T-helper 1 cell treated with Interleukin-12 subunit alpha and Interleukin-12 subunit beta and Interleukin-4 antibody, amounts not matched to agents 30 μg/mL and 1 μg/mL, for 36 hours (primary cell): ENCODE measurements around the gene SPINK4.
A peak's percentile ranks its signal among the peaks of the same experiment; 100 is the strongest.

Experiments
- H3K27ac Mint-ChIP-seq: one replicate; pipeline ENCODE4 v1.8.0; 2021; ENCODE audit warnings: mild to moderate bottlenecking, mixed read lengths
- H3K27me3 Mint-ChIP-seq: one replicate; pipeline ENCODE4 v1.8.0; 2021; ENCODE audit warnings: low read depth, mixed read lengths
- H3K36me3 Mint-ChIP-seq: one replicate; pipeline ENCODE4 v1.8.0; 2021; ENCODE audit warnings: low read depth, mixed read lengths
- H3K4me1 Mint-ChIP-seq: one replicate; pipeline ENCODE4 v1.8.0; 2021; ENCODE audit warnings: low read depth, mixed read lengths
- H3K4me3 Mint-ChIP-seq: one replicate; pipeline ENCODE4 v1.8.0; 2021; ENCODE audit warnings: mild to moderate bottlenecking, moderate library complexity, mixed read lengths
- H3K9me3 Mint-ChIP-seq: one replicate; pipeline ENCODE4 v1.8.0; 2021; ENCODE audit warnings: mixed read lengths

Gene SPINK4

GRCh38 chr9:33222031-33222430 is 17.9 kb upstream of the SPINK4 start:
- Mint-ChIP-seq H3K4me3 (no peak overlapping the region), H3K36me3 (no peaks in the 10 kb centered on the region), H3K4me1 (peaks cover 25% of the 10 kb centered on the region), H3K9me3 (no peaks in the 10 kb centered on the region), H3K27me3 (peaks cover 10% of the 10 kb centered on the region), H3K27ac (no peak overlapping the region)

DNA sequence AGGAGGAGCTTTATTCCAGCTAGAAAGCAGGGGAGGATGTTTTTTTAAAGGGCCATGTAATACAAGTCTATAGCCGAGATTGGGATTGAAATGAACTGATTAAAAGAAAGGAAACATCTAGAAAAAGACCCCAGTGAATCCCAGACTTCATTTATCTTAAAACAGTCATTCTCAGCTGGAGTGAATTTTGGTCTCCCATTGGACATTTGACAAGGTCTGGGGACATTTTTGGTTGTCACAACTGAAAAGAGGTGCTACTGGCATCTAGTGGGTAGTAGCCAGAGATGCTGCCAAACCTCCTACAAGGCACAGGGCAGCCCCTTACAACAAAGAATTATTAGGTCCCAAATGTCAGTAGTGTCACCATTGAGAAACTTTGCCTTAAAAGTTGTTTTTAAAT is 16.3 kb upstream of the SPINK4 start:
- Mint-ChIP-seq H3K9me3 (no peaks in the 10 kb centered on the region), H3K27ac (no peak overlapping the region), H3K27me3 (peaks cover 4% of the 10 kb centered on the region), H3K36me3 (no peaks in the 10 kb centered on the region), H3K4me1 (peaks cover 25% of the 10 kb centered on the region), H3K4me3 (no peak overlapping the region)

GRCh38 chr9:33225319-33226147 is 14.4 kb upstream of the SPINK4 start:
- Mint-ChIP-seq H3K9me3 (no peaks in the 10 kb centered on the region), H3K4me1 (peaks cover 25% of the 10 kb centered on the region), H3K27ac (peak overlapping the region; percentile 27), H3K36me3 (no peaks in the 10 kb centered on the region), H3K4me3 (no peak overlapping the region), H3K27me3 (peaks cover 4% of the 10 kb centered on the region)

DNA sequence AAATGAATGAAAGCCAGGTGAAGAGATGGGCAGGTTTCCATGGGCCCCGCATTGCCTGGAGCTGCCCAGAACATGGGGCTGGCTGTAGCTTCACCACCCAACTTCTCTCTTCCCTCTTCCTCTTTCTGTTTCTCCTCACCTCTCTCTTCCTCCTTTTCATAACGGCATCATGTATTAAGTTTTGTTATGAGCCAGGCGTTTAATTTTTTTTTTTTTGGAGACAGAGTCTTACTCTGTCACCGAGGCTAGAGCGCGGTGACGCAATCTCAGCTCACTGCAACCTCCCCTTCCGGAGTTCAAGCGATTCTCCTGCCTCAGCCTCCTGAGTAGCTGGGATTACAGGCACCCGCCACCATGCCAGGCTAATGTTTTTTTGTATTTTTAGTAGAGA is 13.0 kb upstream of the SPINK4 start:
- no peak overlapping the region for H3K27ac Mint-ChIP-seq
- H3K9me3 Mint-ChIP-seq = no peaks in the 10 kb centered on the region
- peaks cover 4% of the 10 kb centered on the region for H3K27me3 Mint-ChIP-seq
- H3K4me3 Mint-ChIP-seq = no peak overlapping the region
- peaks cover 18% of the 10 kb centered on the region for H3K4me1 Mint-ChIP-seq
- no peaks in the 10 kb centered on the region for H3K36me3 Mint-ChIP-seq

DNA sequence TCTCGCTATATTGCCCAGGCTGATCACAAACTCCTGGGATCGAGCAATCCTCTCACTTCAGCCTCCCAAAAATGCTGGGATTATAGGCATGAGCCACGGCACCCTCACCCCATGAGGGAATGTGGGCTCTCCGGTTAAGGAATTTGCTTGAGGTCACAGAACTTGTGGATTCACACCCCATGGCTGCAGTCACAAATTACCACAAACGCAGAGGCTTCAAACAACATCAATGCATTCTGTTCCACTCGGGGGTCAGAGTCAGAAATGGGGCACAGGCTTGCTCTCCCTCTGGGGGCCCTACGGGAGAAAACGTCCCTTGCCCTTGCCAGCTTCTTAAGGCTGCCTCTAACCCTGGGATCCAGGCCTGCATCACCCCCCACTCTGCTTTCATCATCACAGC is 12.2 kb upstream of the SPINK4 start:
- Mint-ChIP-seq H3K27ac (no peak overlapping the region), H3K36me3 (no peaks in the 10 kb centered on the region), H3K9me3 (no peaks in the 10 kb centered on the region), H3K27me3 (peaks cover 3% of the 10 kb centered on the region), H3K4me3 (no peak overlapping the region), H3K4me1 (peaks cover 18% of the 10 kb centered on the region)

DNA sequence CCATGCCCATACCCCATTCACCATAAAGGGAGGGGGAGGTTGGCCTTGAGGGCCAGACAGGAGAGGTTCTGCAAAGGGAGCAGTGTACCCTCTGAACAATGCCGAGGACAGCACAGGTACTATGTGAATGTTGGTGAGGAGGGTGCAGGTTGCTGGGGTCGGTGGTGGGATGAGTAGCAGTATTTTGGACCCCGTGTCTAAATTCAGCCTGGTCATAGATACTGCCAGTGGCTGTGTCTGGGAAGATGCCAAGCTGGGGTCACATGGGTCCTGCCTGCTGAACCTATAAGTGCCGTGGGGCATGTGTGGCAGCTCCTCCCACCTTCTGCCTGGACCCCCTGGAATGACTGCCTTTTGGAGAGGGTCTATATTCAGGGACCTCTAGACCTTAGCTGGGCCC is 11.4 kb upstream of the SPINK4 start:
- no peaks in the 10 kb centered on the region for H3K36me3 Mint-ChIP-seq
- H3K27ac Mint-ChIP-seq = no peak overlapping the region
- H3K9me3 Mint-ChIP-seq = no peaks in the 10 kb centered on the region
- H3K27me3 Mint-ChIP-seq = no peaks in the 10 kb centered on the region
- peaks cover 16% of the 10 kb centered on the region for H3K4me1 Mint-ChIP-seq
- no peak overlapping the region for H3K4me3 Mint-ChIP-seq

DNA sequence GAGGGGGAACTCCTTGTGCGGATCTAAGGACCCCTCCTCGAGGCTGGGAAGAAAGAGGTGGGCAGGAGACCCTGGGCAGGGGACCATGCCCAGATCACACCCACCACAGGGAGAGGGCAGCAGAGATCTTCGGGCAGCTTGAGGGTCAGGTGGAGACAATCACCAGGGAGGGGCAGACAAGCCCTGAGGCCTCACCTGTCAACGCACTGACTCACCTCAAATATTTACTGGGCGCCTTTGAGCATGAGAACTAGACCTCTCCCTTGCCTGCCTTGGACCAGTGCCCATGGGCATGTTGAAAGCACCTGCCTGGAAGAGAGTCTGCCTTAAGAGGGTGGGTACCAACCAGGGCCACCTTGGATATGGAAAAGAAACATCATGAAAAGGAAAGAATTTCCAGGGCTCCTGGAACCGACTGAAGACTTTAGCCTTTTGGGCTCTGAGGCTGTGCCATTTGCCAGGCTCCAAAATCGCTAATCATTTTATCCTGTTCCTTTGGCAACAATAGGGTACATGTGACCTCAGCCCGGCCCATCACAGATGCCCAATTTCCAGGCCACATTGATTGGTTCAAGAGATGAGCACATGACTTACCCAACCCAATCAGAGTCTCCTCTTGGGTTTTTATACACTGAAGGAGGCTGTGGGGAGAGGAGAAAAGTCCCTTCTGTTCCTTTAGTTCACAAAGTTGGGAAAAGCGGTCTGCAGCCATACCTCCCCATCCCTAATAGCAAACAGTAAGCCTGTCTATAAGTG is 10.4 kb upstream of the SPINK4 start:
- Mint-ChIP-seq H3K36me3 (no peaks in the 10 kb centered on the region), H3K27ac (no peak overlapping the region), H3K4me1 (peaks cover 16% of the 10 kb centered on the region)

DNA sequence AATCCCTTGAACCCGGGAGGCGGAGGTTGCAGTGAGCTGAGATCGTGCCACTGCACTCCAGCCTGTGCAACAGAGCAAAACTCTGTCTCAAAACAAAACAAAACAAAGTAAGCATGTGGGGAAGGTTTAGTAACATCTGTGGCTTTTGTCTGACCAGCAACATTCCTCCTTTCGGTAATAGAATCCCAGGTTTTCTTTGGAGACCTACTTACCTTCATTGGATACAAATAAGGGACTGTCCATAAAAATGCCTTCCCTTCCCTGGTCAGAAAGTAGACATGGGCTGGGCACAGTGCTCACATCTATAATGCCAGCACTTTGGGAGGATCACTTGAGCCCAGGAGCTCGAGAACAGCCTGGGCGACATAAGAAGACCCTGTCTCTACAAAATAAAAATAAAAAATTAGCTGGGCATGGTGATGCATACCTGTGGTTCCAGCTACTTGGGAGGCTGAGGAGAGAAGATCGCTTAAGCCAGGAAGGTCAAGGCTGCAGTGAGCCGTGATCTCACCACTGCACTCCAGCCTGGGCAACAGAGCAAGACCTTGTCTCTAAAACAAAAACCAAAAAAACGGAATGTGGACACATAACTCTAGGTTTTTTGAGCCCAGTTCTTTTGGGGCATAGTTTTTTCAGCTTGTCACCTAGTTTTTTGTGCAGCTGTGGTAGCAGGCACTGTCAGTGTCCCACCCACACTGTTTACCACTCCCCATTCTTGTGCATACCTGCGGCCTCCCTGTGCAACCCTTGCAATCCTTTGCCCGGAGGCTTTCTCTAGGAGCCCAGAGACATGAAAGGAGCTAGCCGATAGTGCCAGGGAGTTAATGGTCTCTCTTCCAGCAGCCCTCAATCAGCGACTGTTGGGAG is 9.0 kb upstream of the SPINK4 start:
- no peaks in the 10 kb centered on the region for H3K36me3 Mint-ChIP-seq
- H3K4me1 Mint-ChIP-seq = peaks cover 6% of the 10 kb centered on the region
- H3K9me3 Mint-ChIP-seq = no peaks in the 10 kb centered on the region
- no peaks in the 10 kb centered on the region for H3K27me3 Mint-ChIP-seq
- H3K4me3 Mint-ChIP-seq = no peak overlapping the region
- no peak overlapping the region for H3K27ac Mint-ChIP-seq

More for the DNA sequence above, 10.4 kb upstream of the SPINK4 start:
- no peak overlapping the region for H3K4me3 Mint-ChIP-seq
- H3K27me3 Mint-ChIP-seq = no peaks in the 10 kb centered on the region
- no peaks in the 10 kb centered on the region for H3K9me3 Mint-ChIP-seq

DNA sequence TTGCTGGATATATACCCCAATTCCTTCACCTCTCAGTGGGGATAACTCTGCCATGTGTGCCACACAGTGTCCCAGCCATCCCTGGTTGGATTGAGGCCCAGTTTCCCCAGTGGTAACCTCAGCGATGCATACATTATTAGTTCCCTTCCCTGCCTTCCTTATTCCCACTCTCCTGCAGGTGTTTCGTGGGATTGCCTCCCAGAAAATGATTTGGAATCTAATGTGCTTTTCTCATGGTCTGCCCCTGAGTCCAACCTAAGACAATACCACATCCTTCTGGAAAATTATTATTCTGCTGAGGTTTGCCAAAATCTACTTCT is 8.4 kb upstream of the SPINK4 start:
- H3K9me3 Mint-ChIP-seq = no peaks in the 10 kb centered on the region
- no peak overlapping the region for H3K27ac Mint-ChIP-seq
- no peak overlapping the region for H3K4me3 Mint-ChIP-seq
- peaks cover 5% of the 10 kb centered on the region for H3K4me1 Mint-ChIP-seq
- no peaks in the 10 kb centered on the region for H3K36me3 Mint-ChIP-seq
- no peaks in the 10 kb centered on the region for H3K27me3 Mint-ChIP-seq

- Mint-ChIP-seq H3K9me3 (no peaks in the 10 kb centered on the region), H3K4me1 (no peaks in the 10 kb centered on the region), H3K27ac (no peak overlapping the region), H3K4me3 (no peak overlapping the region), H3K36me3 (no peaks in the 10 kb centered on the region), H3K27me3 (no peaks in the 10 kb centered on the region)
These were observed 7.2 kb upstream of the SPINK4 start for GRCh38 chr9:33232815-33233214.

DNA sequence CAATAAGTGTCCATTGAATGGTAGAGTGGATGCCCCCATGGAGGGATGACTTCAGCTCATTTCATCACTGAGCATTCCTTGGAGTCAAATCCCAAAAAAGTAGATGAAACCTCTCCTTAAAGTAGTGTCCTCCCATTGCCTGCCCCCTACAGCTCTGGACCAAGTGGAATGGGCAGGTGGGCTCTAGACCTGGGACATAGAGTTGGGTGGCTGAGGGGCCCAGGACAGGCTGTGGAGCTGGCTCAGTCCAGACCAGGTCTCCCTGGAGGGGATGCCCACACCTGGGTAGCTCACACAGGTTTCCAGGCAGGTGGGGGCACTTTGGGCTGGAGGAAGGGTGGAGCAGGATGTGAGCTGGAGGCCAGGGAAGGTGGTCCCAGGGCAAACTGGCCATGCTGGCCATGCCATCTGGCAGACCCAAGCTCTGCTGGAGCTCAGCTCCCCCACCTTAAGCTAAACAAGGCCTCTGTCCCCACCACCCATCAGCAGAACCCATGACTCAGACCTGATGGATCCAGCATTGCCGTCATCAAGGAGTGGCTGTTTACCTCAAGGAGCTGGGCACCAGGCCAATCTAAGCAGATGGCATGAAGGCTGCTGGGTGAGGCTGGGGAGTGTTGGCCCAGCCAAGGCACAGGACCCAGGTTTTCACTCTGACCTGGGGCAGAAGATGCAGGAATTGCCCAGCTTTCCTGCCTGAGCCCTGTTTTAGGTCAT is 6.2 kb upstream of the SPINK4 start:
- no peaks in the 10 kb centered on the region for H3K4me1 Mint-ChIP-seq
- no peak overlapping the region for H3K27ac Mint-ChIP-seq
- H3K27me3 Mint-ChIP-seq = no peaks in the 10 kb centered on the region
- no peak overlapping the region for H3K4me3 Mint-ChIP-seq
- H3K9me3 Mint-ChIP-seq = no peaks in the 10 kb centered on the region
- no peaks in the 10 kb centered on the region for H3K36me3 Mint-ChIP-seq

DNA sequence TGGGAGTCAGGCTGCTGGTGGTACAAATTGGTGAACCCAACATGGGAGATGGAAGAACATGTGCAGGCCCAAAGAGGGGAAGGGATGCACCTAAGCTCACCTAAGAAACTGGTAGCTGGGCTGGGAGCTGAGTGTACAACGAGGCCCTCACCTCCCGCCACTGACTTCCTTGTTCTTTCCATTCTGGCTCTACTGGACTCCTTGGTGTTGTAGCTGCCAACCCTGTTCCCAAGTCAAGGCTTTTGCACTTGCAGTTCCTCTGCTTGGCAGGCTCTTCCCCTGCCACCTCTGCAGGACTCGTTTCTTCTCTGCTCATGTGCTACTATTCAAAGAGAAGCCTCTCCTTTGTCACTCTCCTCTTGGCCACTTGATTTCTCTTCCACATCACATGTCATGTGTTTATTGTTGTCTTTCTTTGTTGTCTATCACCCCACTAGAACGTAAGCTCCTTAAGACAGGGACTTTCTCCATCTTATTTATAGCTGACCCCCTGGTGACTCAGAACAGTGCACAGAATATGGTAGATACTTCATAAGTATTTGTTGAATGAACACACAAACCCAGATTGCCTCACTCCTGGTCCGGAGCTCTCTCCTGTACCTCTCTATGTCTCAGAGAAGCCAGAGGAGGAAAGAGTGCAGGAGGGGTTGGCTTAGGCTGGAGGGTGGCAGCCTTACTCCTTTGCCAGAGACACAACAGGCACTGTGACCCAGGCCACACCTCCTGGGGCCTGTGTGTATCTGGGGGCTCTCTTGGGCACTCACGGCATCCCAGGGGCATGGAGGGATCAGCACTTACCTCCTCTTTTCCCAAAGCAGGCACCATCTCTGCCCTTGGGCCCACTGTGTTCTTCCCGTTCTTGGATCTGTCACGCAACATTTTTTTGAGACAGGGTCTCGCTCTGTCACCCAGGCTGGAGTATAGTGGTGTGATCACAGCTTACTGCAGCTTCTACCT is 5.2 kb upstream of the SPINK4 start:
- Mint-ChIP-seq H3K9me3 (no peaks in the 10 kb centered on the region), H3K4me1 (peaks cover under 1% of the 10 kb centered on the region), H3K27me3 (no peaks in the 10 kb centered on the region), H3K27ac (no peak overlapping the region), H3K36me3 (no peaks in the 10 kb centered on the region), H3K4me3 (no peak overlapping the region)

DNA sequence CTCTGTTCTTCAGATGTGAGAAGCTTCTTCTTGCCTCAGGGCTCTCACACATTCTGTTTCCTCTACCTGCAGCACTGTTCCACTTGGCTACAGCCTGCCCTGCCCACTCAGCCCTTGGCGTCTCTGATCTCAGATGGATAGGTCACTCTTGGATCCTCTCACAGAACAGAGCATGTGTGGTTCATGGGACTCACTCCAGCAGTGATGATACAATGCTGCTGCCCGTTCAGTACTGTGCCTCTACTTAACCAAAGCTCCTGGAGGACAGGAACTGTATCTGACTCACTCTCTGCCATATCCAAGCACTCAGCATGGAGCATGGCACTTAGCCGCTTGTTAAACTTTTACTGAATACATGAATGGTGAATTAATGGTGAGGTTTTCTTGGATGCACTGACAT is 3.4 kb upstream of the SPINK4 start:
- Mint-ChIP-seq H3K4me1 (peaks cover 1% of the 10 kb centered on the region), H3K27ac (no peak overlapping the region), H3K9me3 (no peaks in the 10 kb centered on the region), H3K4me3 (no peak overlapping the region), H3K27me3 (no peaks in the 10 kb centered on the region), H3K36me3 (no peaks in the 10 kb centered on the region)
